PC-9 (cell line): ENCODE data around the gene FAM81A.

ENCODE experiments used
- EZH2 ChIP-seq: fragments of 200-600 bp; sonication (generic); IDR thresholded peaks from 2 replicates; pipeline ENCODE4 v1.8.0; 2017; ENCODE audit warnings: antibody characterized with exemption, low read depth
- TF ChIP-seq, protein P1 (sequence below): fragments of 200-600 bp; sonication (generic); conservative IDR thresholded peaks from 2 replicates; pipeline ENCODE4 v1.6.1; 2017; ENCODE audit warnings: mixed run types, antibody characterized with exemption, mild to moderate bottlenecking, moderate library complexity

GRCh38 chr15:59396679-59397078 lies 41.3 kb upstream of the FAM81A start:
- TF ChIP-seq, protein P1, sequence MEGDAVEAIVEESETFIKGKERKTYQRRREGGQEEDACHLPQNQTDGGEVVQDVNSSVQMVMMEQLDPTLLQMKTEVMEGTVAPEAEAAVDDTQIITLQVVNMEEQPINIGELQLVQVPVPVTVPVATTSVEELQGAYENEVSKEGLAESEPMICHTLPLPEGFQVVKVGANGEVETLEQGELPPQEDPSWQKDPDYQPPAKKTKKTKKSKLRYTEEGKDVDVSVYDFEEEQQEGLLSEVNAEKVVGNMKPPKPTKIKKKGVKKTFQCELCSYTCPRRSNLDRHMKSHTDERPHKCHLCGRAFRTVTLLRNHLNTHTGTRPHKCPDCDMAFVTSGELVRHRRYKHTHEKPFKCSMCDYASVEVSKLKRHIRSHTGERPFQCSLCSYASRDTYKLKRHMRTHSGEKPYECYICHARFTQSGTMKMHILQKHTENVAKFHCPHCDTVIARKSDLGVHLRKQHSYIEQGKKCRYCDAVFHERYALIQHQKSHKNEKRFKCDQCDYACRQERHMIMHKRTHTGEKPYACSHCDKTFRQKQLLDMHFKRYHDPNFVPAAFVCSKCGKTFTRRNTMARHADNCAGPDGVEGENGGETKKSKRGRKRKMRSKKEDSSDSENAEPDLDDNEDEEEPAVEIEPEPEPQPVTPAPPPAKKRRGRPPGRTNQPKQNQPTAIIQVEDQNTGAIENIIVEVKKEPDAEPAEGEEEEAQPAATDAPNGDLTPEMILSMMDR = no peak
- TF ChIP-seq EZH2 = no peak
